Measurements from ENCODE around the gene SLC47A2.

DNA sequence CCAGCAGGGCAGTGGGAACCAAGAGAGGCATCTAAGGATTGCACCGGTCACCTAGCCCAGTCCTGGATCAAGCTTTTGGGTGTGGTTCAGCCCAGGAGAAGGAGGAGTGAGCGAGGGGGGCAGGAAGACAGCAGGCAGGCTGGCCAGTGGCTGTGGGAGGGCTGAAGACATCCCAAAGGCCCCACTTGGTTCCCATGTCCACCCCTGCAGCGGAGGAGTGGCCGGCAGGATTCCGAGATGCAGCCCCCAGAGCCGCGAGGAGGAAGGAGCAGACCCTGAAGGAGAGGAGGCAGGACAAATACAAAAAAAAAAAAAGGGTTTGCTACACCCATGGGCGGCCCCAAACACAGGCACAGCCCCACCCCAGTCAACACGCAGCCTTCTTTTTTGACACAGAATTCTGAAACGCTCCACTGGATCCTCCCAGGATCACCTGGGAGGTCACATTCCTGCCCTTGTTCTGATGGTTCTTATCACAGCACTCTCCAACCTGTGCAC is 1.1 kb upstream of the SLC47A2 start:
- TF ChIP-seq CTCF (IDR thresholded peaks at IDR 0.05; ENCODE audit: poor library complexity, severe bottlenecking) = no peak
- TF ChIP-seq, protein P1, sequence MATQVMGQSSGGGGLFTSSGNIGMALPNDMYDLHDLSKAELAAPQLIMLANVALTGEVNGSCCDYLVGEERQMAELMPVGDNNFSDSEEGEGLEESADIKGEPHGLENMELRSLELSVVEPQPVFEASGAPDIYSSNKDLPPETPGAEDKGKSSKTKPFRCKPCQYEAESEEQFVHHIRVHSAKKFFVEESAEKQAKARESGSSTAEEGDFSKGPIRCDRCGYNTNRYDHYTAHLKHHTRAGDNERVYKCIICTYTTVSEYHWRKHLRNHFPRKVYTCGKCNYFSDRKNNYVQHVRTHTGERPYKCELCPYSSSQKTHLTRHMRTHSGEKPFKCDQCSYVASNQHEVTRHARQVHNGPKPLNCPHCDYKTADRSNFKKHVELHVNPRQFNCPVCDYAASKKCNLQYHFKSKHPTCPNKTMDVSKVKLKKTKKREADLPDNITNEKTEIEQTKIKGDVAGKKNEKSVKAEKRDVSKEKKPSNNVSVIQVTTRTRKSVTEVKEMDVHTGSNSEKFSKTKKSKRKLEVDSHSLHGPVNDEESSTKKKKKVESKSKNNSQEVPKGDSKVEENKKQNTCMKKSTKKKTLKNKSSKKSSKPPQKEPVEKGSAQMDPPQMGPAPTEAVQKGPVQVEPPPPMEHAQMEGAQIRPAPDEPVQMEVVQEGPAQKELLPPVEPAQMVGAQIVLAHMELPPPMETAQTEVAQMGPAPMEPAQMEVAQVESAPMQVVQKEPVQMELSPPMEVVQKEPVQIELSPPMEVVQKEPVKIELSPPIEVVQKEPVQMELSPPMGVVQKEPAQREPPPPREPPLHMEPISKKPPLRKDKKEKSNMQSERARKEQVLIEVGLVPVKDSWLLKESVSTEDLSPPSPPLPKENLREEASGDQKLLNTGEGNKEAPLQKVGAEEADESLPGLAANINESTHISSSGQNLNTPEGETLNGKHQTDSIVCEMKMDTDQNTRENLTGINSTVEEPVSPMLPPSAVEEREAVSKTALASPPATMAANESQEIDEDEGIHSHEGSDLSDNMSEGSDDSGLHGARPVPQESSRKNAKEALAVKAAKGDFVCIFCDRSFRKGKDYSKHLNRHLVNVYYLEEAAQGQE (IDR thresholded peaks at IDR 0.05; ENCODE audit: borderline replicate concordance) = no peak
